Measurements from ENCODE around the gene HPX.
A peak's percentile ranks its signal among the peaks of the same experiment; 100 is the strongest.

The HPX gene

DNA sequence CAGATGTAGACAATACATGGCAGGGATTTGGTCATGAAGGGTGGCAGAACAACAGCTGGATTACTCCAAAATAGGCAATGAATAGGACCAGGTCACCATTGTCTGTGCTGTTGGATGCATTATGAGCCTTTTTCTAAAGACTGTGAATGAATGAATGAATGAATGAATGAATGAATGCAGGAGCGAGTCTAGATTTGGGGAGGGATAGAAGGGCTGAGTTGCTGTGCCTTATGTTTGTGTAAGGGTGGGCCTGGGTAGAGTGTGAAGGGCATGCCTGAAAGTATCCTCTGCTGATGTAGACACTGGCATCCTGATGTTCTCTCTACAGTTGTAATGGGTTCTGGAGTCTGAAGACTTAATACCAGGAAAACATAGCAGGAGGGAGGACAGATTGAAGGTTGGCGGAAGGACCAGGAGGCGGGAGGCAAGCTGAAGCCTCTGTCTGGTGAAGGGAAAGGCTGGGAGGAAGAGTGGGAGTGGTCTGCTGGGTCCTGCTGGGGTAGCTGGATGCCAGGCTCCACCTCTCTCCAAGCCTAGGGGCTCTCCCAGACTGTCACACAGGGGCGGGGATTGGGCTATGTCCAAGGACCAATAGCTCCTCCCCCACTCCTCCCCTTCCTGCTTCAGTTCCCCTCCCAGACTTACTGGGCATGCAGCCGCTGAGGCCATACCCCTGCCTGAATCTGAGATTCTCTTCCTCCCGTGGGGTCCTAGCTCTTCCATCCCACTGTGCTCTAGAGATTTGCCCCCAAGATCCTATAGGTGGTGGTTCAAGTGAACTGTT is 28.1 kb upstream of the HPX start:
- Histone ChIP-seq H3K27me3 (ENCODE audit: insufficient read depth, poor library complexity, severe bottlenecking) (no peaks in the 10 kb centered on the region), H3K27ac (replicated peaks) (no peak overlapping the region), H3K4me3 (replicated peaks; ENCODE audit: insufficient read depth, low read length) (no peak overlapping the region)
- DNase-seq (ENCODE audit: low read depth in 1 of 2, low spot score in 1 of 2) = peak in 1 of 2 experiments; percentile 37
- TF ChIP-seq, protein P1, sequence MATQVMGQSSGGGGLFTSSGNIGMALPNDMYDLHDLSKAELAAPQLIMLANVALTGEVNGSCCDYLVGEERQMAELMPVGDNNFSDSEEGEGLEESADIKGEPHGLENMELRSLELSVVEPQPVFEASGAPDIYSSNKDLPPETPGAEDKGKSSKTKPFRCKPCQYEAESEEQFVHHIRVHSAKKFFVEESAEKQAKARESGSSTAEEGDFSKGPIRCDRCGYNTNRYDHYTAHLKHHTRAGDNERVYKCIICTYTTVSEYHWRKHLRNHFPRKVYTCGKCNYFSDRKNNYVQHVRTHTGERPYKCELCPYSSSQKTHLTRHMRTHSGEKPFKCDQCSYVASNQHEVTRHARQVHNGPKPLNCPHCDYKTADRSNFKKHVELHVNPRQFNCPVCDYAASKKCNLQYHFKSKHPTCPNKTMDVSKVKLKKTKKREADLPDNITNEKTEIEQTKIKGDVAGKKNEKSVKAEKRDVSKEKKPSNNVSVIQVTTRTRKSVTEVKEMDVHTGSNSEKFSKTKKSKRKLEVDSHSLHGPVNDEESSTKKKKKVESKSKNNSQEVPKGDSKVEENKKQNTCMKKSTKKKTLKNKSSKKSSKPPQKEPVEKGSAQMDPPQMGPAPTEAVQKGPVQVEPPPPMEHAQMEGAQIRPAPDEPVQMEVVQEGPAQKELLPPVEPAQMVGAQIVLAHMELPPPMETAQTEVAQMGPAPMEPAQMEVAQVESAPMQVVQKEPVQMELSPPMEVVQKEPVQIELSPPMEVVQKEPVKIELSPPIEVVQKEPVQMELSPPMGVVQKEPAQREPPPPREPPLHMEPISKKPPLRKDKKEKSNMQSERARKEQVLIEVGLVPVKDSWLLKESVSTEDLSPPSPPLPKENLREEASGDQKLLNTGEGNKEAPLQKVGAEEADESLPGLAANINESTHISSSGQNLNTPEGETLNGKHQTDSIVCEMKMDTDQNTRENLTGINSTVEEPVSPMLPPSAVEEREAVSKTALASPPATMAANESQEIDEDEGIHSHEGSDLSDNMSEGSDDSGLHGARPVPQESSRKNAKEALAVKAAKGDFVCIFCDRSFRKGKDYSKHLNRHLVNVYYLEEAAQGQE (IDR thresholded peaks at IDR 0.05; ENCODE audit: insufficient replicate concordance, low read depth) = no peak

DNA sequence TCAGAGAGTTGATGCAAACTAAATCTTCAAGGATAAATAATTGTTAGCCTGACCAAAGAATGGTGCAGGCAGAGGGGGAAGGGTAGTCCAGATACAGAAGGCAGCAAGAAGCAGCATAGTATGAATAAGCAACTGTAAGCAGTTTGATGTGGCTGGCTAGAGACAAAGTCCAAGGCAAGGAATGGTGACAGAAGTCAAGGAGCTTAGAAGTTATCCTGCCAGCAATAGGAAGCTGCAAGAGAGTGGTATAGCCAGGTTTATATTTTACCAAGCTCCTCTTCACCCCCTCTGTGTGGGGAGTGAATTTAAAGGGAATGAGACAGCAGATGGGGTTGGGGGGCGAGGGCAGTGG is 18.3 kb upstream of the HPX start:
- no peak overlapping the region for H3K27ac ChIP-seq (replicated peaks)
- TF ChIP-seq POLR2AphosphoS5 (IDR thresholded peaks at IDR 0.05; ENCODE audit: low read depth) = no peak
- TF ChIP-seq, protein P2, sequence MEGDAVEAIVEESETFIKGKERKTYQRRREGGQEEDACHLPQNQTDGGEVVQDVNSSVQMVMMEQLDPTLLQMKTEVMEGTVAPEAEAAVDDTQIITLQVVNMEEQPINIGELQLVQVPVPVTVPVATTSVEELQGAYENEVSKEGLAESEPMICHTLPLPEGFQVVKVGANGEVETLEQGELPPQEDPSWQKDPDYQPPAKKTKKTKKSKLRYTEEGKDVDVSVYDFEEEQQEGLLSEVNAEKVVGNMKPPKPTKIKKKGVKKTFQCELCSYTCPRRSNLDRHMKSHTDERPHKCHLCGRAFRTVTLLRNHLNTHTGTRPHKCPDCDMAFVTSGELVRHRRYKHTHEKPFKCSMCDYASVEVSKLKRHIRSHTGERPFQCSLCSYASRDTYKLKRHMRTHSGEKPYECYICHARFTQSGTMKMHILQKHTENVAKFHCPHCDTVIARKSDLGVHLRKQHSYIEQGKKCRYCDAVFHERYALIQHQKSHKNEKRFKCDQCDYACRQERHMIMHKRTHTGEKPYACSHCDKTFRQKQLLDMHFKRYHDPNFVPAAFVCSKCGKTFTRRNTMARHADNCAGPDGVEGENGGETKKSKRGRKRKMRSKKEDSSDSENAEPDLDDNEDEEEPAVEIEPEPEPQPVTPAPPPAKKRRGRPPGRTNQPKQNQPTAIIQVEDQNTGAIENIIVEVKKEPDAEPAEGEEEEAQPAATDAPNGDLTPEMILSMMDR (IDR thresholded peaks at IDR 0.05; ENCODE audit: insufficient read depth, low read length) = no peak
- no peak for TF ChIP-seq SPI1 (IDR thresholded peaks at IDR 0.05; ENCODE audit: borderline replicate concordance, low read depth)
- TF ChIP-seq, protein P1 (IDR thresholded peaks at IDR 0.05; ENCODE audit: insufficient replicate concordance, low read depth) = no peak
- no peak for TF ChIP-seq GABPA (IDR thresholded peaks at IDR 0.05; ENCODE audit: low read depth)
- no peak for DNase-seq (ENCODE audit: low read depth in 1 of 2, low spot score in 1 of 2)
- H3K4me3 ChIP-seq (replicated peaks; ENCODE audit: insufficient read depth, low read length) = no peak overlapping the region
- H3K27me3 ChIP-seq (ENCODE audit: insufficient read depth, poor library complexity, severe bottlenecking) = peaks cover 2% of the 10 kb centered on the region

DNA sequence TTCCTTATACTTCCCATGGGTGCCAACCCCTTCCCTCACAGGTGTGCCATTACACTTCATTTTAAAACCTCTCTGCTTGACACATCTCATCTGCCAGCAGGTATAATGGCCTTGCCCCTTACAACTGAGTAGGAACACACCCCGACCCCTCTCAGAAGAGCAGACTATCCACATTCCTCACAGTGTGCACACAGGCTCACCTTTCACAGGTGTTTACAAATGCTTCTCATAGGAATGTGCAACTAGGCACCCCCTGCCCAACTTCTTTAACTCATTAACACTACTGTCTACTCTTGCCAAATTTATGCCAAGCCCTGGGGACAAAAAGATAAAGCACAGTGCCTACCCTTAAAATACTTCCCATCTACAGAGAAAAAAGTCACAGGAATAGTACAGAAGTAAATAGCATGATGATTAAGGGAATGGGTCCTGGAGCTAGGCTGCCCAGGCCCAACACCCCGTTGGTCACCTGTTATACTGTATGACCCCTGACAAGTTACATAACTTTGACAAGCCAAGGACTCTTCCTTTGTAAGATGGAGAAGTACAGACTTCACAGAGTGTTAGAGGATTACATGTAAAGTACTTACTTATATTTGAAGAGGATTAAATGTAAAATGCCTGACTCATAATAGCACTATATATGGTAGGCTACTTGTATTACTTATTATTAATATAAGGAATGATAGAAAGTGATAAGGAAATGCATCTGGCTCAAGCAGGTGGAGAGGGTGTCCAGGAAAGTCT is 17.7 kb upstream of the HPX start:
- no peak for DNase-seq (ENCODE audit: low read depth in 1 of 2, low spot score in 1 of 2)
- no peak for TF ChIP-seq GABPA (IDR thresholded peaks at IDR 0.05; ENCODE audit: low read depth)
- TF ChIP-seq, protein P1 (IDR thresholded peaks at IDR 0.05; ENCODE audit: insufficient replicate concordance, low read depth) = no peak
- no peak for TF ChIP-seq SPI1 (IDR thresholded peaks at IDR 0.05; ENCODE audit: borderline replicate concordance, low read depth)
- TF ChIP-seq, protein P2 (IDR thresholded peaks at IDR 0.05; ENCODE audit: insufficient read depth, low read length) = no peak

More for the DNA sequence above, 17.7 kb upstream of the HPX start:
- H3K27me3 ChIP-seq (ENCODE audit: insufficient read depth, poor library complexity, severe bottlenecking) = peaks cover 2% of the 10 kb centered on the region
- no peak overlapping the region for H3K27ac ChIP-seq (replicated peaks)
- H3K4me3 ChIP-seq (replicated peaks; ENCODE audit: insufficient read depth, low read length) = no peak overlapping the region
